Activated naive CD4-positive, alpha-beta T cell treated with anti-CD3 and anti-CD28 coated beads for 36 hours (primary cell): ENCODE results near the gene HYI. TPM values are rescaled to one million over a fixed set of nuclear protein-coding genes. Genes with fewer than 3 reads are reported as not detected.
"Not testable (repeated sequence)": the region's sequence is repeated elsewhere in the genome, so short reads cannot be mapped to it uniquely, and the experiment has no call there.

ENCODE experiments used
- CTCF ChIA-PET: fragments of 350-600 bp; sonication (Branson Sonifier 250); formaldehyde crosslinking; loops from one replicate; lab custom pipeline; 2021; ENCODE audit warnings: antibody characterized with exemption; lab: Charles Lee
- DNase-seq: peaks from one replicate; pipeline ENCODE4 v3.0.0-alpha.2; 2020
- H3K27ac Mint-ChIP-seq: one replicate; pipeline ENCODE4 v1.8.0; 2021; ENCODE audit warnings: mild to moderate bottlenecking, mixed read lengths
- H3K27me3 Mint-ChIP-seq: one replicate; pipeline ENCODE4 v1.8.0; 2021; ENCODE audit warnings: low read depth, mixed read lengths
- H3K36me3 Mint-ChIP-seq: one replicate; pipeline ENCODE4 v1.8.0; 2021; ENCODE audit warnings: low read depth, mixed read lengths
- H3K4me1 Mint-ChIP-seq: one replicate; pipeline ENCODE4 v1.8.0; 2021; ENCODE audit warnings: low read depth, mixed read lengths
- H3K4me3 Mint-ChIP-seq: one replicate; pipeline ENCODE4 v1.8.0; 2021; ENCODE audit warnings: mild to moderate bottlenecking, moderate library complexity, mixed read lengths
- H3K9me3 Mint-ChIP-seq: one replicate; pipeline ENCODE4 v1.8.0; 2021; ENCODE audit warnings: mixed read lengths
- intact Hi-C: fragments of 100-400 bp; cut with micrococcal nuclease; formaldehyde crosslinking; loops from one replicate; pipeline ENCODE4 v1.15.1; 2023
- total RNA-seq, 2 experiments: library from RNA; stranded (reverse); gene quantifications; one replicate each; pipeline ENCODE4 v1.2.3, GENCODE V29; 2021

The HYI gene
- total RNA-seq, 2 experiments from 2014 or later: 9.1 to 9.2 TPM

DNA sequence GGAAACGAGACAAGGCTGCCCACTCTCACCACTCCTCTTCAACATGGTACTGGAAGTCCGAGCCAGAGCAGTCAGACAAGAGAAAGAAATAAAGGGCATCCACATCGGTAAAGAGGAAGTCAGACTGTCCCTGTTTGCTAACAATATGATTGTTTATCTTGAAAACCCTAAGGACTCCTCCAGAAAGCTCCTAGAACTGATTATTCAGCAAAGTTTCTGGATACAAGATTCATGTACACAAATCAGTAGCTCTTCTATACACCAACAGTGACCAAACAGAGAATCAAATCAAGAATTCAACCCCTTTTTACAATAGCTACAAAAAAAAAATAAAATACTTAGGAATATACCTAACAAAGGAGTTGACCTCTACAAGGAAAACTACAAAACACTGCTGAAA is 4.6 kb upstream of the HYI start:
- H3K4me1 Mint-ChIP-seq, H3K27ac Mint-ChIP-seq, H3K9me3 Mint-ChIP-seq, DNase-seq, H3K4me3 Mint-ChIP-seq, H3K36me3 Mint-ChIP-seq: not testable (repeated sequence)
- CTCF ChIA-PET: interaction anchor here (0.6 kb wide), 1 partner anchor 584 kb away, joined by 3 read pairs; no protein-coding TSS in a partner anchor
- intact Hi-C loops: loop anchor here (10.0 kb wide), 2 partner anchors 186 to 476 kb away; partner anchors contain the start of gene ARTN
- H3K27me3 Mint-ChIP-seq: peaks cover 15% of the 10 kb centered on the region

DNA sequence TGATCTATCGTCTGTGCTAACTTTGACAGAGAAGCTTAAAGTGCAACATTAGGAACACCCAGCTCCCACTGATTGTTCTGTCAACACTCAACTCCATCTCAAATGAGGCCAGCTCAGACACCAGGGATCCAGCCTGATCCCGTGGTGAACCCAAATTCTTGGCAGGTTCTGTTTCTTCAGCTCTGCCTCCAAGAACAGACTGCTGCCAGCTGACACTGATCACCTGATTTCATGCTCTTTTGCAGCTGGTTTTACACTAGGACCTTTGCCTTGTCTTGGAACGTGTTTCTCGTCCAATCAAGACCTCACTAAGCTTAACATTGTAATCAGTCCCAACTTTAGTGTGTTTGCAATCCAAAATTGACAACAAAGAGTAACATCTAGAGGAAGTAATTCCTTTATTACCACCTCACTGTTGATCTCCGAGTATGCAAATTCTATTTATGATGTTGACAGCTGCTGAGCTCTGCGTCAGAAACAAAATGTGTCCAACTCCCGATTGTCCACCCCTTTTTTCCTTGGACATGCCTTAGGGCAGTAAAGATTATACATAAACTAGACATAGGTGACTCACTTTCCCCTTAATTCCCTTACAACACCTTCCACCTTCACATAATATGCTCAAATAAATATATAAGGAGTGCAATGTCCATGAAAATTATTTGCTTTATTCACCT is 1.6 kb upstream of the HYI start:
- Mint-ChIP-seq H3K9me3 (no peaks in the 10 kb centered on the region), H3K27me3 (peaks cover 15% of the 10 kb centered on the region), H3K27ac (no peak overlapping the region), H3K36me3 (peaks cover 8% of the 10 kb centered on the region), H3K4me3 (no peak overlapping the region), H3K4me1 (peaks cover 13% of the 10 kb centered on the region)
- intact Hi-C loops: loop anchor here (2.0 to 10.0 kb wide), 3 partner anchors 97 to 479 kb away; partner anchors contain the start of genes ARTN and CDC20
- CTCF ChIA-PET: no interaction called here
- no peak for DNase-seq

- Mint-ChIP-seq H3K4me1 (peaks cover 13% of the 10 kb centered on the region), H3K36me3 (peaks cover 10% of the 10 kb centered on the region), H3K27me3 (peaks cover 13% of the 10 kb centered on the region), H3K27ac (peak overlapping the region; percentile 81), H3K9me3 (no peaks in the 10 kb centered on the region), H3K4me3 (peak overlapping the region; percentile 83)
- CTCF ChIA-PET: interaction anchor here (0.8 to 1.1 kb wide), 4 partner anchors 38 to 227 kb away, joined by 3 read pairs; no protein-coding TSS in a partner anchor
- peak; percentile 77 for DNase-seq
- intact Hi-C loops: loop anchor here (1.0 to 10.0 kb wide), 4 partner anchors 86 to 480 kb away; partner anchors contain the start of genes ARTN, CDC20 and ELOVL1
Observed at GRCh38 chr1:43454270-43455011, 710 bp upstream of the HYI start.

DNA sequence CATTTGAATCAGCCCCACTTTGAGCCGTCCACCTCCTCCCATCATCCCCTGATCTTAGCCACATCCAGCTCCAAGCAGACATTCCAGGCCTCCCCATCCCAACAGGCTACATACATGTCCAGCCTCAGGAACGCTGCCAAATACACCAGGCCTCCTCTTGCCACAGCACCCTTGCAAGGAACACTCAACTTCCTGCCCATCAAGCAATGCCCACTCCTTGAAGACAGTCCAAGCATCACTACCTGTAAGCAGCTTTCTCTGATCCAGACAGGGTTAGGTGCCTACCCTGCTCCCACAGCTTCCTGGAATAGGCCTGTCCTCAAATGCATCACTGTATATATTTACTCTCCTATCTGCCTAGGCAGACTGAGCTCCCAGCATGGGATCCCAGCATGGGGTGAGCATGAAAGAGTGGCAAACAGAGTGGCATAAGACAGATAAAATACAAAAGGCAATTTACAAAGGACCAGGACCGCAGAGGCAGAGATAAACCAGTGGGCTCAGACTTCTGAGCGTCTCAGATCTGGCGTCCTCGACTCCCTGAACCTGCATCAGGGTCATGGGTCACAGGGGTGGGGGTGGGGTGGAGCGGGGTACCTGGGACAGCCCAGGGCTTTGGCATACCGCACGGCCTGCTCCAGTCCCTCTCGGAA is 816 bp downstream of the HYI start:
- peaks cover 14% of the 10 kb centered on the region for H3K36me3 Mint-ChIP-seq
- H3K4me3 Mint-ChIP-seq: peak overlapping the region; percentile 67
- no peaks in the 10 kb centered on the region for H3K9me3 Mint-ChIP-seq
- peaks cover 13% of the 10 kb centered on the region for H3K4me1 Mint-ChIP-seq
- H3K27ac Mint-ChIP-seq: peak overlapping the region; percentile 46
- no peak for DNase-seq
- intact Hi-C loops: loop anchor here (10.0 kb wide), 2 partner anchors 192 to 482 kb away; partner anchors contain the start of gene ARTN
- CTCF ChIA-PET: no interaction called here
- peaks cover 10% of the 10 kb centered on the region for H3K27me3 Mint-ChIP-seq

DNA sequence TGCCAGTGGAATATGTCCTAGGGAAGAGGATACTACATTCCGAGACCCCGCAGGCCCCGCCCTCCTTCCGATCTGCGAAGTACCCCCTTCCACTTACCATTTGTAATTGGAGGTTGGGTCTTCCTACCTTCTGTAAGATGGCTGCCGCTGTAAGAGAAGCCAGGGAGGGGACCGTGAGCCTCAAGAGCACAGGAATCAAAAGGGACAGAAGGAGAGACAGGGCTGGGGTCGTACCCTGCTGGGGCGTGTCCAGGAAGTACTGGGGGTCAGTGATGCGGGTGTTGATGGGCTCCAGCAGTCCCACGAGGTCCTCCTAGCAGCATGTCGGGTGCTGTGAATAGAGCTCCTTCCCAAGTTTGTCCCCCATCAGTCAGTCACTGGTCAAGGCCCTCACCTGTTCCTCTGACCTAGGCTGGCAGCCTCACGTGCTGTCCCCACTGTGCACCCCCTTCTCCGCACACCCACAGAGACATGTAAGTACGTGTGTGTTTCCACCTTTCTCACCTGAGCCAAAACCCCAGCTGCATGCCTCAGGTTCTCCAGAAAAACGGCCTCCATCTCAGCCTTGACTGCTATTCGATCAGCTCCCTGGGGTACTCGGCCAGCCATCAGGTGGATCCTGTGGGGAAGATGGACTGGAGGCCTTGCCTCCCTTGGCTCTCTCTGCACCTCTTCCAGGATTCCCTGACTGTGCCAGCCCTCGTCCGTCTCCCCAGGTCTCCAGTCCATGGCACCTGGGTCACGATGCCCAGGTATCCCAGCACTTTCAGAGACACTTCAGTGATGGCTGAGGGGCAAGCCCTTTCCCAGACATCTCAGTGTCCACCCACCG is 1.8 kb downstream of the HYI start:
- Mint-ChIP-seq H3K4me3 (no peak overlapping the region), H3K36me3 (peaks cover 19% of the 10 kb centered on the region), H3K27me3 (peaks cover 10% of the 10 kb centered on the region), H3K4me1 (peaks cover 13% of the 10 kb centered on the region), H3K9me3 (no peaks in the 10 kb centered on the region), H3K27ac (no peak overlapping the region)
- CTCF ChIA-PET: no interaction called here
- no peak for DNase-seq
- intact Hi-C loops: loop anchor here (10.0 kb wide), 2 partner anchors 193 to 483 kb away; partner anchors contain the start of gene ARTN

DNA sequence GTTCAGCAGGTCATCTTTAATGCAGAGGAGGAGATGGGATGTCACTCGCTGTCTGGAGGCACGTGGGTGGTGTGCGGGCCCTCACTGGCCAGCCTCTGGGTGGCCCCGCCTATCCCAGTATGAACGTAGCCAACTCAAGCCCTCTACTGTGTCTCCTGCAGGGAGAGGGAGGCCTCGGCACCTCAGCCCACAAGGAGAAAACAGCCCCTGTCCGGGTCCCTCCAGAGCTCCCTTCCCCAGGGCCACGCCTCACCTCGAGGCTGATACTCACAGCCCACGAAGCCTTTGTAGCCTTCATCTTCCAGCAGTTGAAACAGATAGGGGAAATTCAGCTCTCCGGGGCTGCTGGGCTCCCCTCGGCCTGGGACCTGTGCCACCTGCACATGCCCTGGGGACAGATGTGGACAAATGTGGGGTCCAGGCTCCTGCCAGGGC is 2.6 kb downstream of the HYI start:
- intact Hi-C loops: loop anchor here (10.0 kb wide), 2 partner anchors 194 to 484 kb away; partner anchors contain the start of gene ARTN
- H3K36me3 Mint-ChIP-seq: peaks cover 24% of the 10 kb centered on the region
- no peak overlapping the region for H3K27ac Mint-ChIP-seq
- H3K4me3 Mint-ChIP-seq: no peak overlapping the region
- DNase-seq: no peak
- peaks cover 10% of the 10 kb centered on the region for H3K27me3 Mint-ChIP-seq
- CTCF ChIA-PET: no interaction called here
- H3K4me1 Mint-ChIP-seq: peaks cover 13% of the 10 kb centered on the region
- no peaks in the 10 kb centered on the region for H3K9me3 Mint-ChIP-seq

GRCh38 chr1:43450251-43450941 is 3.3 kb downstream of the HYI start:
- Mint-ChIP-seq H3K4me3 (no peak overlapping the region), H3K9me3 (no peaks in the 10 kb centered on the region), H3K27me3 (peaks cover 6% of the 10 kb centered on the region), H3K4me1 (peaks cover 13% of the 10 kb centered on the region), H3K36me3 (peaks cover 24% of the 10 kb centered on the region), H3K27ac (no peak overlapping the region)
- CTCF ChIA-PET: no interaction called here
- DNase-seq: no peak
- intact Hi-C loops: loop anchor here (10.0 kb wide), 2 partner anchors 194 to 484 kb away; partner anchors contain the start of gene ARTN

GRCh38 chr1:43449708-43450069 is 4.0 kb downstream of the HYI start:
- peaks cover 4% of the 10 kb centered on the region for H3K27me3 Mint-ChIP-seq
- no peak for DNase-seq
- peaks cover 12% of the 10 kb centered on the region for H3K4me1 Mint-ChIP-seq
- no peak overlapping the region for H3K4me3 Mint-ChIP-seq
- intact Hi-C loops: loop anchor here (10.0 kb wide), 2 partner anchors 195 to 485 kb away; partner anchors contain the start of gene ARTN
- H3K36me3 Mint-ChIP-seq: peaks cover 24% of the 10 kb centered on the region
- CTCF ChIA-PET: no interaction called here
- peak overlapping the region; percentile 11 for H3K27ac Mint-ChIP-seq
- no peaks in the 10 kb centered on the region for H3K9me3 Mint-ChIP-seq

- peak; percentile 2 for DNase-seq
- CTCF ChIA-PET: no interaction called here
- Mint-ChIP-seq H3K27ac (peak overlapping the region; percentile 11), H3K9me3 (no peaks in the 10 kb centered on the region), H3K4me3 (no peak overlapping the region), H3K27me3 (no peaks in the 10 kb centered on the region), H3K4me1 (peaks cover 6% of the 10 kb centered on the region), H3K36me3 (peaks cover 24% of the 10 kb centered on the region)
- intact Hi-C loops: no loop called here
Observed at GRCh38 chr1:43448955-43449707, 4.6 kb downstream of the HYI start.

DNA sequence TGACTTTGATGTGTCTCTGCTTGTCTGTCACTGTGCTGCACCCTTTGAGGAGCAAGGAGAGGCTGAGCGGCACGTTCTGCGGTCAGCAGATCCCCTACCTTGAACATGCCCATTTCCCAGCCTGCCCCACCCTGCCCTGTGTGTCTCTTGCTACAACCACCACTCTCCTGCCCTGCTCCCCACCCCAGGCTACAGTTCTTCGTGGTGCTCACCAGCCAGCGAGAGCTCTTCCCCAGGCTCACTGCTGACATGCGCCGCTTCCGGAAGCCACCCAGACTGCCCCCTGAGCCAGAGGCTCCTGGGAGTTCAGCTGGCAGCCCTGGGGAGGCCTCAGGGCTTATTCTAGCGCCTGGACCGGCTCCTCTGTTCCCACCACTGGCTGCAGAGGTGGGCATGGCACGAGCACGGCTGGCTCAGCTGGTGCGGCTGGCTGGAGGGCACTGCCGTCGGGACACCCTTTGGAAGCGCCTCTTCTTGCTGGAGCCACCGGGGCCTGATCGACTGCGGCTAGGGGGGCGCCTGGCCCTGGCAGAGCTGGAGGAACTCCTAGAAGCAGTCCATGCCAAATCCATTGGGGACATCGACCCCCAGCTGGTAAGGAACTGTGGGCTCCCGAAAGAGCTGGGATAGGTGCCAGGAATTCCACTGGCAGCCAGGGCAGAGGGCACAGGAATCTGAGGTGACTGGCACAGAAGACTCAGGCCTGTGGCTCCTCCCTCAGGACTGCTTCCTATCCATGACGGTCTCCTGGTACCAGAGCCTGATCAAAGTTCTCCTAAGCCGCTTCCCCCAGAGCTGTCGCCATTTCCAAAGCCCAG is 5.6 kb downstream of the HYI start:
- CTCF ChIA-PET: no interaction called here
- no peaks in the 10 kb centered on the region for H3K9me3 Mint-ChIP-seq
- intact Hi-C loops: no loop called here
- peaks cover 6% of the 10 kb centered on the region for H3K4me1 Mint-ChIP-seq
- no peak overlapping the region for H3K27ac Mint-ChIP-seq
- H3K27me3 Mint-ChIP-seq: no peaks in the 10 kb centered on the region
- H3K36me3 Mint-ChIP-seq: peaks cover 28% of the 10 kb centered on the region
- peak; percentile 3 for DNase-seq
- no peak overlapping the region for H3K4me3 Mint-ChIP-seq
